ENCODE measurements around the gene ZFX. TPM values are rescaled to one million over a fixed set of nuclear protein-coding genes. Genes with fewer than 3 reads are reported as not detected.

Gene ZFX
- total RNA-seq, 1 donor from 2014 or later: 35.7 TPM

DNA sequence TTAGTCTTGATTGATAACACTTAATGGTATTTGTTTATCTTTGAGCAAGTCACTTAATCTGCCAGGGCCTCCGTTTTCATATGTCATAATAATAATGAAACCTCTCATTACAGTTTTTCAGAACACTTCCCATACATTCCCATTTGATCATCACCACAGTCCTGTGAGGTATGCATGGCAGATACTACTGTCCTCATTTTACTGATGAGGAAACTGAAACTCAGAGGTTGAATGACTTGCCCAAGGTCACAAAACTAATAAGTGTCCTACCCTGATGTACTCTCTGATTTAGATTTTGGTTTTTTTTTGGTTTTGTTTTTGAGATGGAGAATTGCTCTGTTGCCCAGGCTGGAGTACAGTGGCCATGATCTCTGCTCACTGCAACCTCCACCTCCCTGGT is 25.7 kb downstream of the ZFX start:
- Mint-ChIP-seq H3K4me1 (ENCODE audit: low read depth, unreplicated experiment) (peaks cover 10% of the 10 kb centered on the region), H3K27ac (ENCODE audit: unreplicated experiment) (no peak overlapping the region), H3K27me3 (ENCODE audit: low read depth, unreplicated experiment) (no peaks in the 10 kb centered on the region), H3K9me3 (ENCODE audit: unreplicated experiment) (no peaks in the 10 kb centered on the region), H3K4me3 (ENCODE audit: unreplicated experiment) (no peak overlapping the region), H3K36me3 (ENCODE audit: low read depth, unreplicated experiment) (peaks cover 2% of the 10 kb centered on the region)
- Histone ChIP-seq H3K4me1 (ENCODE audit: insufficient read depth, low read length) (peaks cover 4% of the 10 kb centered on the region), H3K4me3 (ENCODE audit: insufficient read depth, low read depth, low read length) (no peak overlapping the region), H2AFZ (ENCODE audit: low read depth, low read length) (no peak overlapping the region), H3K9ac (ENCODE audit: low read length) (no peak overlapping the region), H3K4me2 (ENCODE audit: low read length) (no peak overlapping the region), H3K27ac (ENCODE audit: low read depth, low read length) (no peak overlapping the region), H3K36me3 (ENCODE audit: insufficient read depth, low read length) (peaks cover 10% of the 10 kb centered on the region), H3K27me3 (ENCODE audit: insufficient read depth, low read length) (no peaks in the 10 kb centered on the region), H3K79me2 (ENCODE audit: insufficient read depth, low read length) (peaks cover 57% of the 10 kb centered on the region), H4K20me1 (ENCODE audit: insufficient read depth, low read length) (peaks cover 45% of the 10 kb centered on the region), H3K9me3 (ENCODE audit: insufficient read depth, low read depth, low read length) (no peaks in the 10 kb centered on the region)
- no peak for TF ChIP-seq EZH2 (IDR thresholded peaks at IDR 0.05; ENCODE audit: insufficient read depth, low read length)
- TF ChIP-seq, protein P1, sequence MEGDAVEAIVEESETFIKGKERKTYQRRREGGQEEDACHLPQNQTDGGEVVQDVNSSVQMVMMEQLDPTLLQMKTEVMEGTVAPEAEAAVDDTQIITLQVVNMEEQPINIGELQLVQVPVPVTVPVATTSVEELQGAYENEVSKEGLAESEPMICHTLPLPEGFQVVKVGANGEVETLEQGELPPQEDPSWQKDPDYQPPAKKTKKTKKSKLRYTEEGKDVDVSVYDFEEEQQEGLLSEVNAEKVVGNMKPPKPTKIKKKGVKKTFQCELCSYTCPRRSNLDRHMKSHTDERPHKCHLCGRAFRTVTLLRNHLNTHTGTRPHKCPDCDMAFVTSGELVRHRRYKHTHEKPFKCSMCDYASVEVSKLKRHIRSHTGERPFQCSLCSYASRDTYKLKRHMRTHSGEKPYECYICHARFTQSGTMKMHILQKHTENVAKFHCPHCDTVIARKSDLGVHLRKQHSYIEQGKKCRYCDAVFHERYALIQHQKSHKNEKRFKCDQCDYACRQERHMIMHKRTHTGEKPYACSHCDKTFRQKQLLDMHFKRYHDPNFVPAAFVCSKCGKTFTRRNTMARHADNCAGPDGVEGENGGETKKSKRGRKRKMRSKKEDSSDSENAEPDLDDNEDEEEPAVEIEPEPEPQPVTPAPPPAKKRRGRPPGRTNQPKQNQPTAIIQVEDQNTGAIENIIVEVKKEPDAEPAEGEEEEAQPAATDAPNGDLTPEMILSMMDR (IDR thresholded peaks at IDR 0.05; ENCODE audit: insufficient read depth, low read depth, low read length): no peak
- FAIRE-seq (peak; percentile 59), DNase-seq (ENCODE audit: low read depth) (no peak)

DNA sequence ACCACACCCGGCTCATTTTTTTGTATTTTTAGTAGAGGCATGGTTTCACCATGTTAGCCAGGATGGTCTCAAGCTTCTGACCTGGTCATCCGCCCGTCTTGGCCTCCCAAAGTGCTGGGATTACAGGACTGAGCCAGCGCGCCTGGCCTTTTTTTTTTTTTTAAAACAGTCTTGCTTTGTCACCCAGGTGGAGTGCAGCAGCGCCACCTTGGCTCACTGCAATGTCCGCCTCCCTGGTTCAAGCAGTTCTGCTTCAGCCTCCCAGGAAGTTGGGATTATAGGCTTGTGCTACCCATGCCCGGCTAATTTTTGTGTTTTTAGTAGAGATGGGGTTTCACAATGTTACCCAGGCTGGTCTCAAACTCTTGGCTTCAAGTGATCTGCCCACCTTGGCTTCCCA is 28.9 kb downstream of the ZFX start:
- H2AFZ ChIP-seq (ENCODE audit: low read depth, low read length): no peak overlapping the region
- DNase-seq (ENCODE audit: low read depth) (no peak), FAIRE-seq (no peak)
- no peak overlapping the region for H3K27ac ChIP-seq (ENCODE audit: low read depth, low read length)
- Mint-ChIP-seq H3K36me3 (ENCODE audit: low read depth, unreplicated experiment) (peaks cover 2% of the 10 kb centered on the region), H3K4me3 (ENCODE audit: unreplicated experiment) (no peak overlapping the region), H3K4me1 (ENCODE audit: low read depth, unreplicated experiment) (no peaks in the 10 kb centered on the region), H3K27ac (ENCODE audit: unreplicated experiment) (no peak overlapping the region), H3K9me3 (ENCODE audit: unreplicated experiment) (no peaks in the 10 kb centered on the region), H3K27me3 (ENCODE audit: low read depth, unreplicated experiment) (no peaks in the 10 kb centered on the region)
- peaks cover 40% of the 10 kb centered on the region for H4K20me1 ChIP-seq (ENCODE audit: insufficient read depth, low read length)
- no peaks in the 10 kb centered on the region for H3K27me3 ChIP-seq (ENCODE audit: insufficient read depth, low read length)
- no peak overlapping the region for H3K4me3 ChIP-seq (ENCODE audit: insufficient read depth, low read depth, low read length)
- no peak overlapping the region for H3K4me2 ChIP-seq (ENCODE audit: low read length)
- TF ChIP-seq EZH2 (IDR thresholded peaks at IDR 0.05; ENCODE audit: insufficient read depth, low read length): no peak
- TF ChIP-seq, protein P1 (IDR thresholded peaks at IDR 0.05; ENCODE audit: insufficient read depth, low read depth, low read length): no peak
- no peak overlapping the region for H3K9ac ChIP-seq (ENCODE audit: low read length)
- no peaks in the 10 kb centered on the region for H3K9me3 ChIP-seq (ENCODE audit: insufficient read depth, low read depth, low read length)
- peaks cover 9% of the 10 kb centered on the region for H3K36me3 ChIP-seq (ENCODE audit: insufficient read depth, low read length)
- no peaks in the 10 kb centered on the region for H3K4me1 ChIP-seq (ENCODE audit: insufficient read depth, low read length)
- H3K79me2 ChIP-seq (ENCODE audit: insufficient read depth, low read length): peaks cover 53% of the 10 kb centered on the region

DNA sequence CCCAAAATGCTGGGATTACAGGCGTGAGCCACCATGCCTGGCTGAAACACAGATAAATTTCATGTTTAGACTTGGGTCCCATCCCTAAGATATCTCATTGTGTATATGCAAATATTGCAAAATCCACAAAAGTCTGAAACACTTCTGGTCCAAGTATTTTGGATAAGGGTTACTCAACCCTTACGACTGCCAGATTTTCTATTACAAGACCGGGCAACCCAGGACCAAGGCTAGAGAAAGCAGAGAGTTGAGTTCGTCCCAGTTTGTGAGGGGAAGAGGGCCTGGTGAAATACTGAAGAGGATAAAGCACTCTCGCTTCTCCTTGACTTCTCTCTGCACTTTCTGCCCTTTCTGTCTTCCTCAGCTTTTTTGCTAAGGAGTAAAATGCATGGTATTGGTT is 34.5 kb downstream of the ZFX start:
- Histone ChIP-seq H3K4me2 (ENCODE audit: low read length) (no peak overlapping the region), H4K20me1 (ENCODE audit: insufficient read depth, low read length) (peaks cover 52% of the 10 kb centered on the region), H2AFZ (ENCODE audit: low read depth, low read length) (no peak overlapping the region), H3K27ac (ENCODE audit: low read depth, low read length) (no peak overlapping the region), H3K27me3 (ENCODE audit: insufficient read depth, low read length) (no peaks in the 10 kb centered on the region), H3K36me3 (ENCODE audit: insufficient read depth, low read length) (peaks cover 5% of the 10 kb centered on the region), H3K4me3 (ENCODE audit: insufficient read depth, low read depth, low read length) (no peak overlapping the region), H3K79me2 (ENCODE audit: insufficient read depth, low read length) (peaks cover 81% of the 10 kb centered on the region), H3K4me1 (ENCODE audit: insufficient read depth, low read length) (no peaks in the 10 kb centered on the region), H3K9ac (ENCODE audit: low read length) (no peak overlapping the region), H3K9me3 (ENCODE audit: insufficient read depth, low read depth, low read length) (no peaks in the 10 kb centered on the region)
- Mint-ChIP-seq H3K36me3 (ENCODE audit: low read depth, unreplicated experiment) (no peaks in the 10 kb centered on the region), H3K27ac (ENCODE audit: unreplicated experiment) (no peak overlapping the region), H3K4me1 (ENCODE audit: low read depth, unreplicated experiment) (peaks cover 2% of the 10 kb centered on the region), H3K4me3 (ENCODE audit: unreplicated experiment) (no peak overlapping the region), H3K27me3 (ENCODE audit: low read depth, unreplicated experiment) (no peaks in the 10 kb centered on the region), H3K9me3 (ENCODE audit: unreplicated experiment) (no peaks in the 10 kb centered on the region)
- FAIRE-seq: peak; percentile 43
- DNase-seq (ENCODE audit: low read depth): no peak
- no peak for TF ChIP-seq EZH2 (IDR thresholded peaks at IDR 0.05; ENCODE audit: insufficient read depth, low read length)
- TF ChIP-seq, protein P1 (IDR thresholded peaks at IDR 0.05; ENCODE audit: insufficient read depth, low read depth, low read length): no peak

All from astrocyte (in vitro differentiated cells and primary cell).